ENCODE data around the gene MLKL.

DNA sequence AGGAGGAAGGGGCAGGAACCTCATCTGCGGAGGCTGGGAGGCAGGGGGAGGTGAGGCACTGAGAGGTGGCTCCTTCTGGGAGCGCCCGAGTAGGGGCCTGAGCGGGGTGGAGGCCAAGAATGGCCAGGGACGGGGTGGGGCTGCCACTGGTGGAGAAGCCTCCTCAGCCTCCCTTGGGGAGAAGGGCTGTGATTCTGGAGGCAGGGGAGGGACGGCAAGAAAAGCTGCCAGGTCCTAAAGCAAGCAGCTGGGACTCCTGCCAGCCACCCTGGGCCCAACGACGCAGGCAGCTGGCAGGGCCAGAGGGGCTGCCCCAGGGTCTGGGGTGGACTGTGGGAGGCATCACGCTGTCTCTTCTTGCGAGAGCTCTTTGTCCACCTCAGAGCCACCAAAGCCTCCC, 12.7 kb upstream of the MLKL start:
- TF ChIP-seq POLR2A (IDR thresholded peaks at IDR 0.05; ENCODE audit: extremely low read depth, insufficient read length) = no peak
- TF ChIP-seq, protein P1, sequence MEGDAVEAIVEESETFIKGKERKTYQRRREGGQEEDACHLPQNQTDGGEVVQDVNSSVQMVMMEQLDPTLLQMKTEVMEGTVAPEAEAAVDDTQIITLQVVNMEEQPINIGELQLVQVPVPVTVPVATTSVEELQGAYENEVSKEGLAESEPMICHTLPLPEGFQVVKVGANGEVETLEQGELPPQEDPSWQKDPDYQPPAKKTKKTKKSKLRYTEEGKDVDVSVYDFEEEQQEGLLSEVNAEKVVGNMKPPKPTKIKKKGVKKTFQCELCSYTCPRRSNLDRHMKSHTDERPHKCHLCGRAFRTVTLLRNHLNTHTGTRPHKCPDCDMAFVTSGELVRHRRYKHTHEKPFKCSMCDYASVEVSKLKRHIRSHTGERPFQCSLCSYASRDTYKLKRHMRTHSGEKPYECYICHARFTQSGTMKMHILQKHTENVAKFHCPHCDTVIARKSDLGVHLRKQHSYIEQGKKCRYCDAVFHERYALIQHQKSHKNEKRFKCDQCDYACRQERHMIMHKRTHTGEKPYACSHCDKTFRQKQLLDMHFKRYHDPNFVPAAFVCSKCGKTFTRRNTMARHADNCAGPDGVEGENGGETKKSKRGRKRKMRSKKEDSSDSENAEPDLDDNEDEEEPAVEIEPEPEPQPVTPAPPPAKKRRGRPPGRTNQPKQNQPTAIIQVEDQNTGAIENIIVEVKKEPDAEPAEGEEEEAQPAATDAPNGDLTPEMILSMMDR (IDR thresholded peaks at IDR 0.05; ENCODE audit: low read depth, low read length) = no peak
- TF ChIP-seq, protein P2, sequence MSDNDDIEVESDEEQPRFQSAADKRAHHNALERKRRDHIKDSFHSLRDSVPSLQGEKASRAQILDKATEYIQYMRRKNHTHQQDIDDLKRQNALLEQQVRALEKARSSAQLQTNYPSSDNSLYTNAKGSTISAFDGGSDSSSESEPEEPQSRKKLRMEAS (IDR thresholded peaks at IDR 0.05; ENCODE audit: low read depth, low read length) = no peak

All from NB4 (cell line).